Measurements from ENCODE around the gene ATXN7. TPM values are rescaled to one million over a fixed set of nuclear protein-coding genes. Genes with fewer than 3 reads are reported as not detected.

The ATXN7 gene
- total and polyA plus RNA-seq, 2 donors (not counting 1 experiment from before 2014, with no cell fraction given): 6.3 to 11.1 TPM

DNA sequence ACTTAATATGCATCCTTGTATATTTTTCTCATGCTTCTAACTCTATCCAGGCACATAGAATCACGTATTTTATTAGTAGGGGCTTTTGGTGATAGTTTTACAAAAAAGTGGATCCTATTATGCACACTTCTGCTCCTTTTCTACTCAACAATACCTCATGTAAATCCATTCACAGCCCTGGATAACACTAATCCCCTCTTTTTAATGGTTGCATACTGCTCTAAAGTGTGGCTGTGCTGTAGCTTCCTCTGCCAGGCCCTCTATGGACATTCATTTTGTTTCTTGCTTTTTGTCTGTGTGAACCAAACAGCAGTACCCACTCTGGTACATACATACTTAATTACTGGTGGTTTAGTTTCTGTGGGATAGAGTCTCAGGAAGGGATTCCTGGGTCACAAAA is 99.8 kb downstream of the ATXN7 start:
- DNase-seq (ENCODE audit: low read depth in 2 of 2): no peak
- no peaks in the 10 kb centered on the region for H4K20me1 ChIP-seq (ENCODE audit: control insufficient read depth, extremely low read depth, insufficient read depth, low read length)
- no peak overlapping the region for H2AFZ ChIP-seq (ENCODE audit: low read length)
- no peak for TF ChIP-seq EZH2 (IDR thresholded peaks at IDR 0.05; ENCODE audit: low read length, missing control alignments)
- TF ChIP-seq, protein P1, sequence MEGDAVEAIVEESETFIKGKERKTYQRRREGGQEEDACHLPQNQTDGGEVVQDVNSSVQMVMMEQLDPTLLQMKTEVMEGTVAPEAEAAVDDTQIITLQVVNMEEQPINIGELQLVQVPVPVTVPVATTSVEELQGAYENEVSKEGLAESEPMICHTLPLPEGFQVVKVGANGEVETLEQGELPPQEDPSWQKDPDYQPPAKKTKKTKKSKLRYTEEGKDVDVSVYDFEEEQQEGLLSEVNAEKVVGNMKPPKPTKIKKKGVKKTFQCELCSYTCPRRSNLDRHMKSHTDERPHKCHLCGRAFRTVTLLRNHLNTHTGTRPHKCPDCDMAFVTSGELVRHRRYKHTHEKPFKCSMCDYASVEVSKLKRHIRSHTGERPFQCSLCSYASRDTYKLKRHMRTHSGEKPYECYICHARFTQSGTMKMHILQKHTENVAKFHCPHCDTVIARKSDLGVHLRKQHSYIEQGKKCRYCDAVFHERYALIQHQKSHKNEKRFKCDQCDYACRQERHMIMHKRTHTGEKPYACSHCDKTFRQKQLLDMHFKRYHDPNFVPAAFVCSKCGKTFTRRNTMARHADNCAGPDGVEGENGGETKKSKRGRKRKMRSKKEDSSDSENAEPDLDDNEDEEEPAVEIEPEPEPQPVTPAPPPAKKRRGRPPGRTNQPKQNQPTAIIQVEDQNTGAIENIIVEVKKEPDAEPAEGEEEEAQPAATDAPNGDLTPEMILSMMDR (conservative IDR thresholded peaks at IDR 0.05 in 1 of 2, IDR thresholded peaks at IDR 0.05 in 1 of 2; ENCODE audit: low read depth in 1 of 2, low read length in 2 of 2): no peak
- peaks cover 16% of the 10 kb centered on the region for H3K79me2 ChIP-seq (ENCODE audit: control insufficient read depth, insufficient read depth, low read length)
- H3K4me3 ChIP-seq (replicated peaks in 1 of 4; ENCODE audit: control extremely low read depth in 1 of 4, insufficient read depth in 1 of 4, low read depth in 3 of 4, low read length in 4 of 4): no peak overlapping the region
- H3K27ac ChIP-seq (ENCODE audit: insufficient read depth, low read length): no peak overlapping the region
- H3K4me2 ChIP-seq (ENCODE audit: extremely low read depth, insufficient read depth, low read length): no peak overlapping the region
- H3K36me3 ChIP-seq (ENCODE audit: control insufficient read depth, insufficient read depth, low read length): no peaks in the 10 kb centered on the region
- H3K9me3 ChIP-seq (ENCODE audit: control insufficient read depth, insufficient read depth, low read depth, low read length): no peaks in the 10 kb centered on the region
- no peaks in the 10 kb centered on the region for H3K27me3 ChIP-seq (ENCODE audit: control insufficient read depth, insufficient read depth, low read length)
- no peak overlapping the region for H3K9ac ChIP-seq (ENCODE audit: insufficient read depth, low read length)
- H3K4me1 ChIP-seq (ENCODE audit: control insufficient read depth, extremely low read depth, insufficient read depth, low read length): peaks cover 18% of the 10 kb centered on the region

DNA sequence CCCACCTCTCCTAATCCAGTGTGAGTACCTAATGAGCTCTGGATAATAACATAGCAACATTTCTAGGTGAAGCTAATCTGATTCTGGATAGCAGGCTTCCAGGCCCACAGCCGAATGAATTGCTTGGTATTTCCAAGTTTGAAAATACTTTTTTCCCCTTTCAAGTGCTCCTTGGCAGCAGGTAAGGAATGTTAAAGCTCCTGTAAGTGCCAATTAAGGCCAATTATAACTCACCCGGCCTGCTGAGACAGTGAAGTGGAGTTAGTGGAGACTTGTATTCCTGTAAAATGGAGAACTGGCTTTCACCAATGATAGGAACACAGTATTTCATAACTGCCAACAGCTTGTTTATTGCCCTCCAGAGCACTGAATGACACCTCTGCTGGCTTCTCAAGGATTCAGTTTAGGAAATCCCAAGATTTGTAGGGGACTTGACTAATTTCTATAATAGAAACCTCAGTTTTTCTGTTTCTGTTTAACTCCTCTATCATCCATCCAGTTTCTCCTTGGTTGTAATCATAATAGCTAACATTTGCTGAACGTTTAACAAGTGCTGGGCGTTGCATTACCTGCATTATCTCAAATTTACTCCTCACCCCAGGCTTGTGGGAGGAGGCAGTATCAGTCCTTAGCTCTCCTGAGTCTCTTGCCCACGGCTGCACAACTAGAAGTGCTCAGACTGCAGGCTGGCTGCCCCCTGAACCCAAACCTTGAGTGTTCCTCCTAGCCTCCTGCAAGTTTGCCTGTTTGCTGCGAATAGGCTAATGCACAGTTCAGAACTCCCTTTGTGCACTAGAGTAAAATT is 101.2 kb downstream of the ATXN7 start:
- no peaks in the 10 kb centered on the region for H3K9me3 ChIP-seq (ENCODE audit: control insufficient read depth, insufficient read depth, low read depth, low read length)
- TF ChIP-seq, protein P1 (conservative IDR thresholded peaks at IDR 0.05 in 1 of 2, IDR thresholded peaks at IDR 0.05 in 1 of 2; ENCODE audit: low read depth in 1 of 2, low read length in 2 of 2): no peak
- TF ChIP-seq EZH2 (IDR thresholded peaks at IDR 0.05; ENCODE audit: low read length, missing control alignments): no peak

DNA sequence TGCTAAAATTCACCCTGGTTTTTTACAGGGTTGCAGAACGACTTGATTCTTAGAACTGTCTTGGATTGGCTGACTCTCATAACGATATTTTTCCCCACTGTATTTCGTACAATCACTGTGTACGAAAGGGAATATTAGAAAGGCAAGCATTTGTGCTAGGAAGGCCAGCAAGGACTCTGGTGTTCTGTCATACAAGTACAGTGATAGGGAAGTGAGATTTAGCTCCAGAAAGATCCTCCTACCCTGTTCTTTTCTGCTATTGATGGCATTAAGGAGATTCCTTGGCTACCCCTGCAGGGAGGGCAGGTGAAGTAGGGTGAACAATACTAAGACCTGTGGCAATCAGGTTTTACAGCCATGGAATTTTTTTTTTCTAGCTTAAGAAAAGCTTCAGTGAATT is 102.3 kb downstream of the ATXN7 start:
- no peaks in the 10 kb centered on the region for H4K20me1 ChIP-seq (ENCODE audit: control insufficient read depth, extremely low read depth, insufficient read depth, low read length)
- TF ChIP-seq, protein P1 (conservative IDR thresholded peaks at IDR 0.05 in 1 of 2, IDR thresholded peaks at IDR 0.05 in 1 of 2; ENCODE audit: low read depth in 1 of 2, low read length in 2 of 2): no peak
- TF ChIP-seq EZH2 (IDR thresholded peaks at IDR 0.05; ENCODE audit: low read length, missing control alignments): no peak

More for the DNA sequence above, 101.2 kb downstream of the ATXN7 start:
- no peaks in the 10 kb centered on the region for H3K36me3 ChIP-seq (ENCODE audit: control insufficient read depth, insufficient read depth, low read length)
- H3K4me3 ChIP-seq (replicated peaks in 1 of 4; ENCODE audit: control extremely low read depth in 1 of 4, insufficient read depth in 1 of 4, low read depth in 3 of 4, low read length in 4 of 4): no peak overlapping the region
- peak in 1 of 2 donors; percentile 22 for DNase-seq (ENCODE audit: low read depth in 2 of 2)
- no peak overlapping the region for H3K4me2 ChIP-seq (ENCODE audit: extremely low read depth, insufficient read depth, low read length)
- no peaks in the 10 kb centered on the region for H4K20me1 ChIP-seq (ENCODE audit: control insufficient read depth, extremely low read depth, insufficient read depth, low read length)
- H3K27me3 ChIP-seq (ENCODE audit: control insufficient read depth, insufficient read depth, low read length): no peaks in the 10 kb centered on the region
- H3K79me2 ChIP-seq (ENCODE audit: control insufficient read depth, insufficient read depth, low read length): peaks cover 20% of the 10 kb centered on the region
- no peak overlapping the region for H3K27ac ChIP-seq (ENCODE audit: insufficient read depth, low read length)
- H3K9ac ChIP-seq (ENCODE audit: insufficient read depth, low read length): no peak overlapping the region
- H3K4me1 ChIP-seq (ENCODE audit: control insufficient read depth, extremely low read depth, insufficient read depth, low read length): peaks cover 24% of the 10 kb centered on the region
- no peak overlapping the region for H2AFZ ChIP-seq (ENCODE audit: low read length)

More for the DNA sequence above, 102.3 kb downstream of the ATXN7 start:
- Histone ChIP-seq H3K4me3 (replicated peaks in 1 of 4; ENCODE audit: control extremely low read depth in 1 of 4, insufficient read depth in 1 of 4, low read depth in 3 of 4, low read length in 4 of 4) (no peak overlapping the region), H3K9me3 (ENCODE audit: control insufficient read depth, insufficient read depth, low read depth, low read length) (no peaks in the 10 kb centered on the region), H3K27ac (ENCODE audit: insufficient read depth, low read length) (no peak overlapping the region), H2AFZ (ENCODE audit: low read length) (no peak overlapping the region), H3K4me1 (ENCODE audit: control insufficient read depth, extremely low read depth, insufficient read depth, low read length) (peaks cover 24% of the 10 kb centered on the region), H3K9ac (ENCODE audit: insufficient read depth, low read length) (no peak overlapping the region), H3K36me3 (ENCODE audit: control insufficient read depth, insufficient read depth, low read length) (no peaks in the 10 kb centered on the region), H3K27me3 (ENCODE audit: control insufficient read depth, insufficient read depth, low read length) (no peaks in the 10 kb centered on the region), H3K4me2 (ENCODE audit: extremely low read depth, insufficient read depth, low read length) (no peak overlapping the region), H3K79me2 (ENCODE audit: control insufficient read depth, insufficient read depth, low read length) (peaks cover 23% of the 10 kb centered on the region)
- DNase-seq (ENCODE audit: low read depth in 2 of 2): no peak

Data from fibroblast of lung (primary cell).